GM21360 (cell line): ENCODE data around the gene TMEM164.
"Not testable (repeated sequence)": the region's sequence is repeated elsewhere in the genome, so short reads cannot be mapped to it uniquely, and the experiment has no call there.

Experiments
- ATAC-seq: cut with Tn5 transposase; IDR thresholded peaks from one replicate; pipeline ENCODE4 v1.9.1; 2021; ENCODE audit warnings: mild to moderate bottlenecking, moderate library complexity; ENCODE audit not compliant: unreplicated experiment

TMEM164 gene

GRCh38 chrX:110125446-110126162 lies 122.7 kb downstream of the TMEM164 start:
- ATAC-seq: no peak

DNA sequence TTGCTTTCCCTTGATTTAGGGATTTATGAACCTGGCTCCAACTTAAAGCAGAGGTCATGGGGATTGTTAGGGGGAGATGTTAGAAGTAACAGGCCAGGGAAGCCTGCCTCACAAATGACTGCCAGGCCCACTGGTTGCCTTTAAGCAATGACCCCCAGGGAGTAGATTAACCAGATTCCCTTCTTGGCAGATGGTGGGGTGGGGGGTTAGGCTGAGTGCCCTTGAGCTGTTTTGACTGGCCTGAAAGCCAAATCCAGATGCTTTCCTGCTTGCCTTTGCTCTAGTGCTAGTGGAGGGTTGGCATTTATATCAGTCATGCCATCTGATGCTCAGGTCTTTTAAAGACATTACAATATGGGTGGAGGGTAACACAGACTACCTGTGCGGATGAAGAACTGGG lies 128.1 kb downstream of the TMEM164 start:
- ATAC-seq: no peak

DNA sequence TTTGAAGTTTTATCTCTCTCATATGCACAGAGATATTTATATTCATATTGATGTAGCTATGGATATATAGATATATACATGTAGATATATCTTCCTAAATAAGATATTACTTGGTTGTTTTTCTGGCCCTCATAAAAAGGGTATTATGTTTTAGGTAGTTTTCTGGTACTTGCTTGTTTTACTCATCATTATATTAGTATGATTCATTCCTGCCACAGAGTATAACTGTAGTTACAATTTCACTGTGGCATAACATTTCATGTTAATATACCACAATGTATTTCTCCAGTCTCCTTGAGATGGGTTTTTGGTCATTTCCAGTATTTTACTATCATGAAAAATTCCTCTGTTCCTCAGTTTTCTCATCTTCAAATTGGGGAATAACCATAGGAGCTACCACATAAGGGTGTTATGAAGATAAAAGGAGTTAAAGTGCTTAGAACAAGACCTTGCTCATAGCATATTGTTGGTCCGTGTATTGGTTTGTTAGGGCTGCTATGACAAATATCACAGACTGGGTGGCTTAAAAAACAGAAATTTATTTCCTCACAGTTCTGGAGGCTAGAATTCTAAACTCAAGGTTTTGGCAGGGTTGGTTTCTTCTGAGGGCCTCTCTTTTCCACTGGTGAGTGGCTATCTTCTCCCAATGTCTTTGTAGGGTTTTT lies 129.7 kb downstream of the TMEM164 start:
- no peak for ATAC-seq

- ATAC-seq: peak; percentile 49
Observed at GRCh38 chrX:110133735-110134370, 130.9 kb downstream of the TMEM164 start.

- ATAC-seq: no peak
Observed at GRCh38 chrX:110135618-110136017, 132.7 kb downstream of the TMEM164 start.

GRCh38 chrX:110136136-110136535 lies 133.2 kb downstream of the TMEM164 start:
- no peak for ATAC-seq

- ATAC-seq: no peak
Observed at GRCh38 chrX:110138557-110138956, 135.6 kb downstream of the TMEM164 start.

GRCh38 chrX:110139172-110139571 lies 136.3 kb downstream of the TMEM164 start:
- ATAC-seq: no peak

GRCh38 chrX:110142096-110142495 lies 139.2 kb downstream of the TMEM164 start:
- ATAC-seq: no peak

DNA sequence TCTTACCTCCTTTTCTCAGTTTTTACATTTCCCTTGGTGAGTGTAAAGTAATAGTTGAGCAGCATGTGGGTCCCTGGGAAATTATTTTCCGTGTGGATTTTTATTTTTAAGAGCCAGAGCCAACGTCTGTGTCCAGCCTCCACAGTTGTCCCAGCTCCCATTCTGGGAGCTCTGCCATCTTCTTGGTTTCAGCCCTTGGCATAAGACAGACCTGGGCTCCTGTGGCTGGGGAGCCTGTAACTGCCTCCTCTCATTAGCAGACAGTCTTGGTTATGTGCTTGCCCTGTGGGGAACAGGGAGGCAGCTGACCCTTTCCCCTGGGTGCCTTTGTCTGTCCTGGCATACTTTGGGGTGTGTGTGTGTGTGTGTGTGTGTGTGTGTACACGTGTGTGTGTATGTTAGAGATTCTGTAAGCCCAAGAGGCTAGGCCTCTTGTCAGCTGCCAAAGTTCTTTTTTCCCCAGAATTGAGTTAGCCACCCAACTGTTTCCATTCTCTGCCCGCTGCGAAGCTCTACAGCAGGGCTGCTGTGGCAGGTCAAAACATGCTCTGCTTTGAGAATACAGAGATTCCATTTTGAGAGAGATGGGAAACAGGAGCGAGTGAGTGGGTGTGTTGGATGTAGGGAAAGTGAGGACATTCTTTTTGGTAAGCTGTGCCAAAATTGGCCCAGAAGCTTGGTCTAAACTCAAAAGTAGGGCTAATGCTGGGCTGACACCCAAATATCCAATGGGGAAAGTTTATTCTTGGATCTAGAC lies 140.7 kb downstream of the TMEM164 start:
- ATAC-seq: no peak

DNA sequence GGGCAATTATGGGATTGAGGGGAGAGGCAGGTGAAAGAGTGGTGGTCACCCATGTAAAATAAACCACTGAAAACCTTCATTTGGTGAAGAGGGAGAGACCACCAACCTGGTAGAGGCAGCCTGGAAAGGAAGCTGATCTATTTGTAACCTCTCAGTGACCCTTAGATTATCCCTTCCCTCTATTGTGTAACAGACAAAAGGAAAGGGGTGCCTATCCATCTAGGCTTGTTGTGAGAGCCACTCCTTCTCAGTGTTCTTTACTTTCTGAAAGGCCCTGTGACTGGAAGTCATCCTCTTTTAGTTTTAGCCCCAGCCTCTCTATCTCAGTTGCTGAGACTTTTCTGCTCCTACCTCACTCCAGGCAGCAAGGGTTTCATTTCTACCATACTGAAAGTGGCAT lies 142.4 kb downstream of the TMEM164 start:
- ATAC-seq: no peak

DNA sequence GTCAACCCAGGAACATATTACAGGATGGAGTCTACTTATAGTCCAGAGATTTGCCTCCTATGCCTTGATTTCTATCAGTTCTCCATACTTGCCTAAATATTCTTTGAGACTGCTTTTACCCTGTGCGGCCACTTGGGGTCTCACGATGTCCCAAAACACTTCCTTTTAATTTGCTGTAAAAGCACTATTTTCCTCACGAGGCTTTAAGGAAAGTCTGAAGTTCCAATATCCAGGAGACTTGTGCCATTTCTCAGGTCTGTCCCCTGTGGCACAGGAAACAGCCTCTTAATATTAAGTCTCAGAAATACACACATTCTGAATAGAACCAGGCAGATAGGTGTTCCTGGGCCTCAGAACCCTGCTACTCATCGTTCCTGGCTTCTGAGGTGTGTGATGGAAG lies 142.9 kb downstream of the TMEM164 start:
- peak; percentile 56 for ATAC-seq

GRCh38 chrX:110146521-110146920 lies 143.6 kb downstream of the TMEM164 start:
- ATAC-seq: no peak

- no peak for ATAC-seq
Observed at GRCh38 chrX:110153244-110153643, 150.3 kb downstream of the TMEM164 start.

- ATAC-seq: no peak
Observed at GRCh38 chrX:110153896-110154295, 151.0 kb downstream of the TMEM164 start.

DNA sequence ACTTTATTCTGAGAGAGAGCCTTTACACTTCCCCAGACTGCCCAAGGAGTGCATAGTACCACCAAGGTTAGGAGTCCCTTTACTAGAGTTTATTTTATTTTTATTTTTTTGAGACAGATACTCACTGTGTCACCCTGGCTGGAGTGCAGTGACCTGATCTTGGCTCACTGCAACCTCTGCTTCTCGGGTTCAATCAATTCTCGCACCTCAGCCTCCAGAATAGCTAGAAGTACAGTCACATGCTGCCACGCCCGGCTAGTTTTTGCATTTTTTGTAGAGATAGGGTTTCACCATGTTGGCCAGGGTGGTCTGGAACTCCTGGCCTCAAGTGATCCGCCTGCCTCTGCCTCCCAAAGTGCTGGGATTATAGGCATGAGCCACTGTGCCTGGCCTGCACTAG lies 151.4 kb downstream of the TMEM164 start:
- ATAC-seq: not testable (repeated sequence)

DNA sequence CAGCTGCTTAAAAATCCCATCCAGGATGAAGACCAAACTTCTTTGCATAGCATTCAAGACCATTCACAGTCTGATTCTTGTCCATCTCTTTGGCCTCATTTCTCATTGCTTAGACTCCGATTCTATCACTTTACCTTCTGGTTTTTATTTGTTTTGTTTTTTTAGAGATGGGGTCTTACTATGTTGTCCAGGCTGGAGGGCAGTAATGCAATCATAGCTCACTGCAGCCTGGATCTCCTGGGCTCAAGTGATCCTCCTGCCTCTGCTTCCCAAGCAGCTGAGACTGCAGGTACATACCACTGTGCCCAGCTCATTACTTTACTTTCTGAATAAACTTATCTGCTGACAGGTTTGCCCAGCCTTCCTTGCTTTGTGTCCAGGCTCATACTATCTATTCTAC lies 152.8 kb downstream of the TMEM164 start:
- no peak for ATAC-seq

DNA sequence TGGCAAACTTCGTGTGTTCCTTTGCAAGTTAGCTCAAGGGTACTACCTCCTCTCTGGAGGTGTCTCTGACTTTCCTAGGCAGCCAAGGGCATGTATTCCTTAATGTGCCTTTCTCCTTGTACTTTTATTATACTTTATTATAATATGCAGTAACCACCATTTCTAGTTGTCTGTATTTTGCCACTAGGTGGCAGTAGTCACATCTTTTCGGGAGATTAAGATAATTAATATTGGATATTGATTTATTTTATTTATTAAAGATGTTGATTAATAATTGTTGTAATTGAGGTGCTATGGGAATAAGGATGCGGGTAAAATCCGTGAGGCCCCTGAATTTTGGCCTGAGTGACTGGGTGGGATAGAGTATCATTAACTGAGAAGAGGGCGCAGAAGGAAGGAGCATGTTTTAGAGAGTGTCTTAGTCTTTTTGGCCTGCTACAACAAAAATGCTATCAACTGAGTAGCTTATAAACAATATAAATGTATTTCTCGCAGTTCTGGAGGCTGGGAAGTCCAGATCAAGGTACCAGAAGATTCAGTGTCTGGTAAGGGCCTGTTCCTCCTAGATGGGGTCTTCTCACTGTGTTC lies 153.3 kb downstream of the TMEM164 start:
- no peak for ATAC-seq

DNA sequence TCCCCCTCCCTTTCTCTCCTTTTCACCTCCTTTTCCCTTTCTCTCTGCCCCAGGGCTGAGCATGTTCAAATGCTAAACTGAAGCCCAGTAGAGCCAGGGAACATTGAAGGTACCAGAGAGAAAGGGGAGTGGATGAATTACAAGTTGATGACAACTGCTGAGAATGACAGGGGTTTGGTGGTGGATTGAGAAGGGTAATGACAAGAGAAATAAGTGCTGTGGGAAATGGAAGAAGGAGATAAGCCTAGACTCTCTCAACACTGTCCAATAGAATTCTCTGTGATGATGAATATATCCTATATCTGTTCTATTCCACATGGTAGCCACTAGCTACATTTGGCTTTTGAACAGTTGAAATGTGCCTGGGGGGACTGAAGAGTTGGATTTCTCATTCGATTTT lies 154.5 kb downstream of the TMEM164 start:
- ATAC-seq: no peak

GRCh38 chrX:110159235-110159634 lies 156.3 kb downstream of the TMEM164 start:
- ATAC-seq: no peak

- ATAC-seq: no peak
Observed at GRCh38 chrX:110159865-110160264, 157.0 kb downstream of the TMEM164 start.
